HepG2 (cell line): Measurements from ENCODE around the gene GTF3C5. TPM values are rescaled to one million over a fixed set of nuclear protein-coding genes. Genes with fewer than 3 reads are reported as not detected.

Experiments used
- ARID4A ChIP-seq: sonication (generic); formaldehyde crosslinking; IDR thresholded peaks from 2 replicates; pipeline ENCODE4 v1.5.0; 2020; ENCODE audit warnings: mild to moderate bottlenecking, missing genetic modification reagents, borderline replicate concordance
- RXRA ChIP-seq: sonication (generic); formaldehyde crosslinking; IDR thresholded peaks from 2 replicates; pipeline ENCODE4 v1.5.1; 2020; ENCODE audit warnings: missing genetic modification reagents
- SMARCC2 ChIP-seq: fragments of 450-650 bp; IDR thresholded peaks from 2 replicates; pipeline ENCODE4 v1.6.1; 2017; ENCODE audit warnings: antibody characterized with exemption, mild to moderate bottlenecking
- SP140L ChIP-seq: sonication (generic); formaldehyde crosslinking; IDR thresholded peaks from 2 replicates; pipeline ENCODE4 v1.4.0; 2020; ENCODE audit warnings: missing genetic modification reagents, borderline replicate concordance
- ZNF232 ChIP-seq: sonication (generic); formaldehyde crosslinking; IDR thresholded peaks from 2 replicates; pipeline ENCODE4 v1.4.0; 2020; ENCODE audit warnings: missing genetic modification reagents, borderline replicate concordance
- ZNF512 ChIP-seq: sonication (generic); formaldehyde crosslinking; IDR thresholded peaks from 2 replicates; pipeline ENCODE4 v1.4.0; 2020; ENCODE audit warnings: mild to moderate bottlenecking, missing genetic modification reagents
- ZNF784 ChIP-seq: sonication (generic); formaldehyde crosslinking; IDR thresholded peaks from 2 replicates; pipeline ENCODE4 v1.5.1; 2020; ENCODE audit warnings: missing genetic modification reagents, mild to moderate bottlenecking, borderline replicate concordance
- ZNF788 ChIP-seq: sonication (generic); formaldehyde crosslinking; IDR thresholded peaks from 2 replicates; pipeline ENCODE4 v1.5.0; 2020; ENCODE audit warnings: mild to moderate bottlenecking, missing genetic modification reagents, borderline replicate concordance
- ZNF790 ChIP-seq: sonication (generic); formaldehyde crosslinking; IDR thresholded peaks from 2 replicates; pipeline ENCODE4 v1.8.0; 2022; ENCODE audit warnings: missing genetic modification reagents, mild to moderate bottlenecking, borderline replicate concordance
- polyA plus RNA-seq, 8 experiments: library from polyadenylated mRNA; depleted of rRNA in 3 of 8; stranded (reverse) in 7 of 8; unstranded in 1 of 8; fragments of >200 nt; fragmentation: Illumina TruSeq in 4 of 8; extraction: Trizol in 4 of 8; gene quantifications; 2 replicates each; pipeline versions ENCODE4 v1.2.1 to v1.2.3, GENCODE V29; 2011 to 2016; ENCODE audit warnings: low read depth in 4 of 8, missing spikeins in 1 of 8, mixed read lengths in 1 of 8; ENCODE audit not compliant: insufficient read depth in 1 of 8
- total RNA-seq, 5 experiments: library from RNA; depleted of rRNA; stranded (reverse); fragments of >200 nt; fragmentation: Illumina TruSeq; extraction: Trizol; gene quantifications; 2 replicates each; pipeline ENCODE4 v1.2.3, GENCODE V29; 2016; ENCODE audit warnings: low read depth in 1 of 5
- TF ChIP-seq, protein P1 (sequence below): IDR thresholded peaks from 2 replicates; pipeline ENCODE4 v1.6.1; 2016; ENCODE audit warnings: low read depth, borderline replicate concordance
- TF ChIP-seq, protein P2 (sequence below): sonication (generic); formaldehyde crosslinking; IDR thresholded peaks from 2 replicates; pipeline ENCODE4 v1.4.0; 2020; ENCODE audit warnings: missing genetic modification reagents
- TF ChIP-seq, protein P3 (sequence below): sonication (generic); formaldehyde crosslinking; IDR thresholded peaks from 2 replicates; pipeline ENCODE4 v1.5.1; 2020; ENCODE audit warnings: missing genetic modification reagents, mild to moderate bottlenecking, borderline replicate concordance

Gene GTF3C5
- total and polyA plus RNA-seq, 2 of the 13 experiments (the other 11 are each of a cell fraction or from before 2014, with no cell fraction given), result 66.9 to 92.6 TPM

- TF ChIP-seq ZNF512 (CRISPR knock-in tag) (no peak), SMARCC2 (no peak), ZNF790 (CRISPR knock-in tag) (no peak), RXRA (CRISPR knock-in tag) (peak; percentile 45; the same call in 1 of the 2 replicates), SP140L (CRISPR knock-in tag) (no peak), ARID4A (CRISPR knock-in tag) (peak; percentile 44; the same call in 1 of the 2 replicates), ZNF232 (no peak), ZNF784 (CRISPR knock-in tag) (no peak), ZNF788 (CRISPR knock-in tag) (no peak)
- TF ChIP-seq, protein P1, sequence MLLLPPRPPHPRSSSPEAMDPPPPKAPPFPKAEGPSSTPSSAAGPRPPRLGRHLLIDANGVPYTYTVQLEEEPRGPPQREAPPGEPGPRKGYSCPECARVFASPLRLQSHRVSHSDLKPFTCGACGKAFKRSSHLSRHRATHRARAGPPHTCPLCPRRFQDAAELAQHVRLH (CRISPR knock-in tag), result no peak
- TF ChIP-seq, protein P2, sequence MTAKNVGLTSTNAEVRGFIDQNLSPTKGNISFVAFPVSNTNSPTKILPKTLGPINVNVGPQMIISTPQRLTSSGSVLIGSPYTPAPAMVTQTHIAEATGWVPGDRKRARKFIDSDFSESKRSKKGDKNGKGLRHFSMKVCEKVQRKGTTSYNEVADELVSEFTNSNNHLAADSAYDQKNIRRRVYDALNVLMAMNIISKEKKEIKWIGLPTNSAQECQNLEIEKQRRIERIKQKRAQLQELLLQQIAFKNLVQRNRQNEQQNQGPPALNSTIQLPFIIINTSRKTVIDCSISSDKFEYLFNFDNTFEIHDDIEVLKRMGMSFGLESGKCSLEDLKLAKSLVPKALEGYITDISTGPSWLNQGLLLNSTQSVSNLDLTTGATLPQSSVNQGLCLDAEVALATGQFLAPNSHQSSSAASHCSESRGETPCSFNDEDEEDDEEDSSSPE (CRISPR knock-in tag), result no peak
- TF ChIP-seq, protein P3, sequence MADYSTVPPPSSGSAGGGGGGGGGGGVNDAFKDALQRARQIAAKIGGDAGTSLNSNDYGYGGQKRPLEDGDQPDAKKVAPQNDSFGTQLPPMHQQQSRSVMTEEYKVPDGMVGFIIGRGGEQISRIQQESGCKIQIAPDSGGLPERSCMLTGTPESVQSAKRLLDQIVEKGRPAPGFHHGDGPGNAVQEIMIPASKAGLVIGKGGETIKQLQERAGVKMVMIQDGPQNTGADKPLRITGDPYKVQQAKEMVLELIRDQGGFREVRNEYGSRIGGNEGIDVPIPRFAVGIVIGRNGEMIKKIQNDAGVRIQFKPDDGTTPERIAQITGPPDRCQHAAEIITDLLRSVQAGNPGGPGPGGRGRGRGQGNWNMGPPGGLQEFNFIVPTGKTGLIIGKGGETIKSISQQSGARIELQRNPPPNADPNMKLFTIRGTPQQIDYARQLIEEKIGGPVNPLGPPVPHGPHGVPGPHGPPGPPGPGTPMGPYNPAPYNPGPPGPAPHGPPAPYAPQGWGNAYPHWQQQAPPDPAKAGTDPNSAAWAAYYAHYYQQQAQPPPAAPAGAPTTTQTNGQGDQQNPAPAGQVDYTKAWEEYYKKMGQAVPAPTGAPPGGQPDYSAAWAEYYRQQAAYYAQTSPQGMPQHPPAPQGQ (CRISPR knock-in tag), result no peak
These were observed 33.2 kb upstream of the GTF3C5 start (continued) for GRCh38 chr9:132997591-132997990.
